Measurements from ENCODE around the gene TXNDC11.
A peak's percentile ranks its signal among the peaks of the same experiment; 100 is the strongest.

TXNDC11 gene

GRCh38 chr16:11687601-11688519 is 54.8 kb downstream of the TXNDC11 start:
- no peak overlapping the region for H3K4me3 ChIP-seq (replicated peaks in 1 of 2; ENCODE audit: low read depth in 2 of 2, low read length in 2 of 2)
- TF ChIP-seq, protein P1, sequence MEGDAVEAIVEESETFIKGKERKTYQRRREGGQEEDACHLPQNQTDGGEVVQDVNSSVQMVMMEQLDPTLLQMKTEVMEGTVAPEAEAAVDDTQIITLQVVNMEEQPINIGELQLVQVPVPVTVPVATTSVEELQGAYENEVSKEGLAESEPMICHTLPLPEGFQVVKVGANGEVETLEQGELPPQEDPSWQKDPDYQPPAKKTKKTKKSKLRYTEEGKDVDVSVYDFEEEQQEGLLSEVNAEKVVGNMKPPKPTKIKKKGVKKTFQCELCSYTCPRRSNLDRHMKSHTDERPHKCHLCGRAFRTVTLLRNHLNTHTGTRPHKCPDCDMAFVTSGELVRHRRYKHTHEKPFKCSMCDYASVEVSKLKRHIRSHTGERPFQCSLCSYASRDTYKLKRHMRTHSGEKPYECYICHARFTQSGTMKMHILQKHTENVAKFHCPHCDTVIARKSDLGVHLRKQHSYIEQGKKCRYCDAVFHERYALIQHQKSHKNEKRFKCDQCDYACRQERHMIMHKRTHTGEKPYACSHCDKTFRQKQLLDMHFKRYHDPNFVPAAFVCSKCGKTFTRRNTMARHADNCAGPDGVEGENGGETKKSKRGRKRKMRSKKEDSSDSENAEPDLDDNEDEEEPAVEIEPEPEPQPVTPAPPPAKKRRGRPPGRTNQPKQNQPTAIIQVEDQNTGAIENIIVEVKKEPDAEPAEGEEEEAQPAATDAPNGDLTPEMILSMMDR (IDR thresholded peaks at IDR 0.05; ENCODE audit: low read depth, low read length) = no peak
- no peak for DNase-seq (ENCODE audit: low read depth in 2 of 2)

GRCh38 chr16:11686713-11687380 is 55.8 kb downstream of the TXNDC11 start:
- TF ChIP-seq, protein P1 (IDR thresholded peaks at IDR 0.05; ENCODE audit: low read depth, low read length) = no peak
- no peak overlapping the region for H3K4me3 ChIP-seq (replicated peaks in 1 of 2; ENCODE audit: low read depth in 2 of 2, low read length in 2 of 2)
- no peak for DNase-seq (ENCODE audit: low read depth in 2 of 2)

- TF ChIP-seq, protein P1 (IDR thresholded peaks at IDR 0.05; ENCODE audit: low read depth, low read length) = no peak
- H3K4me3 ChIP-seq (replicated peaks in 1 of 2; ENCODE audit: low read depth in 2 of 2, low read length in 2 of 2) = no peak overlapping the region
- DNase-seq (ENCODE audit: low read depth in 2 of 2) = no peak
Observed at GRCh38 chr16:11685844-11686618, 56.6 kb downstream of the TXNDC11 start.

GRCh38 chr16:11684231-11685025 is 58.2 kb downstream of the TXNDC11 start:
- no peak for DNase-seq (ENCODE audit: low read depth in 2 of 2)
- TF ChIP-seq, protein P1 (IDR thresholded peaks at IDR 0.05; ENCODE audit: low read depth, low read length) = no peak
- H3K4me3 ChIP-seq (replicated peaks in 1 of 2; ENCODE audit: low read depth in 2 of 2, low read length in 2 of 2) = no peak overlapping the region

- TF ChIP-seq, protein P1 (IDR thresholded peaks at IDR 0.05; ENCODE audit: low read depth, low read length) = no peak
- no peak overlapping the region for H3K4me3 ChIP-seq (replicated peaks in 1 of 2; ENCODE audit: low read depth in 2 of 2, low read length in 2 of 2)
- no peak for DNase-seq (ENCODE audit: low read depth in 2 of 2)
Observed at GRCh38 chr16:11683145-11683544, 59.5 kb downstream of the TXNDC11 start.

DNA sequence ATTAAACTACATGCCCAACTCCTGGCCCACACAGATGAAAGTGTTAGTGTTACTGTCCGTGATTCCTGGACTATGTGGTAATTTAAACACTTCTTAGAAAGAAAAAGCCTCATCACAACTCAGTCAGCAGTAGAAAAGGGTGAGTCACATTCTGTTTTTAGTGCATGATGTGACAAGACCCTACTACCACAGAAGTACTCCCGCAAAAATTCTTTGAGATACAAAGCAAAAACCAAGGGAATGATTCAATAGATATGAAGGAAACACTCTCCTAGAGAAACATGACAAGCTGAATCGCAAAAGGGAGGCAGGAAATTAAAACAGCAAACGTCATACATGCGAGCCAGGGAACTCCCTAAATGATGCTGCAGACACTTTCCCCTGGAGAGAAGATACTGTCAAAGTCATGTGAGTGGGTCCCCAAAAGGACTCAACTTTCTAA is 60.0 kb downstream of the TXNDC11 start:
- TF ChIP-seq, protein P1 (IDR thresholded peaks at IDR 0.05; ENCODE audit: low read depth, low read length) = no peak
- peak; percentile 82 to 93 for DNase-seq (ENCODE audit: low read depth in 2 of 2)
- H3K4me3 ChIP-seq (replicated peaks in 1 of 2; ENCODE audit: low read depth in 2 of 2, low read length in 2 of 2) = no peak overlapping the region
